GM21723 (cell line): ENCODE results near the gene GAL3ST2.
"Not testable (repeated sequence)": the region's sequence is repeated elsewhere in the genome, so short reads cannot be mapped to it uniquely, and the experiment has no call there.

Experiments
- ATAC-seq: cut with Tn5 transposase; IDR thresholded peaks from one replicate; pipeline ENCODE4 v1.9.1; 2021; ENCODE audit warnings: mild to moderate bottlenecking, moderate library complexity; ENCODE audit not compliant: unreplicated experiment

Gene GAL3ST2

DNA sequence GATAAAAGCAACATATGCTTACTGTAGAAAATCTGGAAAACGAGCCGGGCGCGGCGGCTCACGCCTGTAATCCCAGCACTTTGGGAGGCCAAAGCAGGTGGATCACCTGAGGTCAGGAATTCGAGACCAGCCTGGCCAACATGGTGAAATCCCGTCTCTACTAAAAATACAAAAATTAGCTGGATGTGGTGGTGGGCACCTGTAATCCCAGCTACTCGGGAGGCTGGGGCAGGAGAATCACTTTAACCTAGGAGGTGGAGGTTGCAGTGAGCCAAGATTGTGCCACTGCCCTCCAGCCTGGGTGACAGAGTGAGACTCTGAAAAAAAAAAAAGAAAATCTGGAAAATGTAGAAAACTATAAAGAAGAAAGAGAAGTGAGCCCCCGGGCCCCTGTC lies 41.2 kb downstream of the GAL3ST2 start:
- ATAC-seq, result not testable (repeated sequence)

GRCh38 chr2:241818229-241818942 lies 41.8 kb downstream of the GAL3ST2 start:
- no peak for ATAC-seq

DNA sequence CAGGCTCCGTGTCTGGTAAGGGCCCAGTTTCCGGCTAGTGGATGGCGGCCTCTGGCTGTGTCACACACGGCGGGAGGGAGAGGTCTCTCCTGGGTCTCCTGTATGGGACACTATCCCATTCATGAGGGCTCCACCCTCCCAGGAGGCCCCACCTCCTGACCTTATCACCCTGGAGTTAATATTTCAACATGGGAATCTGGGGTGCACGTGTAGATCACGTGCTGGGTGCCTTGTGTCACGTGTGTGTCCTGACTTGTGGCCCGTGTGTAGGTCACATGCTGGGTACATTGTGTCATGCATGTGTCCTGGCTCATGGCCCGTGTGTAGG lies 42.3 kb downstream of the GAL3ST2 start:
- ATAC-seq, result no peak

GRCh38 chr2:241819947-241820624 lies 43.5 kb downstream of the GAL3ST2 start:
- ATAC-seq, result not testable (repeated sequence)

- no peak for ATAC-seq
These were observed 44.2 kb downstream of the GAL3ST2 start for GRCh38 chr2:241820625-241821384.

DNA sequence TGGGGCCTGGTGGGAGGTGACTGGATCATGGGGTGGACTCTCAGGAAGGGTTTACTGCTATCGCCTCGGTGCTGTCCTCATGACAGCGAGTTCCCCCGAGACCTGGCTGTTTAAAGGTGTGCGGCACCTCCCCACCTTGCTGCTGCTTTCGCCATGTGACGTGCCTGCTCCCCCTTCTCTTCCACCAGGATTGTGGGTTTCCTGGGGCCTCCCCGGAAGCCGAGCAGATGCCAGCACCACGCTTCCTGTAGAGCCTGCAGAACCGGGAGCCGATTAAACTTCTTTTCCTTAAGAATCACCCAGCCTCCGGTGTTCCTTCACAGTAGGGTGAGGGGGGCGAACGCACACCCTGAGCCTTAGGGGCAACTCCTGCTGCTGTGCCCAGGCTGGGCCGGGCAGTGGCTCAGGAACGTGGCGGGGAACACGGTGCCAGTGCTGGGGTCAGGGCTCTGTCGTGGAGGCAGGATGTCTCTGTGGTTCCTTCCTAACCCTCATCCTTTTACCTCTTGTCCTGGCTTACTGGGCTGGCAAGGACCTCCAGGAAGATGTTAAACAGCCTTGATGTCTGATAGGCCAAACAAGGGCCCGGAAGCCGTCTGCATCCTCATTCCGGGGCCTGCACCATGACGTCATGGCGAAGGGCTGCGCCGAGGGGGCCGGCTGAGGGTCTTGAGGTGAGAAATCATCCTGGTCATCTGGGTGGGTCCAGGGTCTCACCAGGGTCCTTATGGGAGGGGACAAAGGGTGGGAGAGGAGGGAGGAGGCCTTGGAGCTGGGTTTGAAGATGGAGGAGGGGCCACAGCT lies 45.0 kb downstream of the GAL3ST2 start:
- no peak for ATAC-seq

GRCh38 chr2:241822264-241822623 lies 45.6 kb downstream of the GAL3ST2 start:
- ATAC-seq, result no peak

- not testable (repeated sequence) for ATAC-seq
These were observed 47.2 kb downstream of the GAL3ST2 start for GRCh38 chr2:241823531-241824437.

DNA sequence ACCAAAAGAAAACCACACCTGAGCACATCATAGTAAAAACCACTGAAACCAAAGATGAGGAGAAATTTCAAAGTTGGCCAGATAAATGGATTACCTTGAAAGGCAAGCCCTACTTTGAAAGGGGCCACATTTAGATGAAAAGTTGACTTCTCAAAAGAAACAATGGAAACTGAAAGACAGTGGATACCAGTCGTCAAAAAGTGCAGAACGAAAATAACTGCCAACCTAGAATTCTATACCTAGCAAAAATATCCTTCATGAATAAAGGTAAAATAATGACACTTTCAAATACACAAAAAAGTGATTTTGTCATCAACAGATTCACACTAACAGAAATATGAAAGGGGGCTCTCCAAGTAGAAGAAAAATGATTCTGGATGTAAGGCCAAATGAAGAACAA lies 50.8 kb downstream of the GAL3ST2 start:
- no peak for ATAC-seq

DNA sequence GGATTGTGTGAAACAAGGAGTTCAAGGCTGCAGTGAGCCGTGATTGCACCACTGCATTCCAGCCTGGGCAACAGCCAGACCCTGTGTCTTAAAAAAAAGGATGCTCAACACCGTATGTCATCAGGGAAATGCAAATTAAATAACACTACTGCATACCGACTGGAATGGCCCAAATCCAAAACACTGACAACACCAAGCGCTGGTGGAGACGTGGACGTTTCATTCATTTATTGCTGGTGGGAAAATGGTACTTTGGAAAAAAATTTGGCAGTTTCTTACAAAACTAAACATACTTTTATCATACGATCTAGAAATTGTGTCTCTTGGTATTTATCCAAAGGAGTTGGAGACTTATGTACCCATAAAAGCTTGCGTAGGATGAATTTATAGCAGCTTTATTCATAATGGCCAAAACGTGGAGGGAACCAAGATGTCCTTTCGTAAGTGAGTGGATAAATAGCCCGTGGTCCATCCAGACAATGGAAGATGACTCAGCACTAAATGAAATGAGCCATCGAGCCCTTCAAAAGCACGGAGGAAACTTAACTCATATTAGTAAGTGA lies 56.6 kb downstream of the GAL3ST2 start:
- no peak for ATAC-seq

GRCh38 chr2:241833756-241834526 lies 57.3 kb downstream of the GAL3ST2 start:
- not testable (repeated sequence) for ATAC-seq

- ATAC-seq, result no peak
These were observed 58.0 kb downstream of the GAL3ST2 start for GRCh38 chr2:241834527-241835210.

DNA sequence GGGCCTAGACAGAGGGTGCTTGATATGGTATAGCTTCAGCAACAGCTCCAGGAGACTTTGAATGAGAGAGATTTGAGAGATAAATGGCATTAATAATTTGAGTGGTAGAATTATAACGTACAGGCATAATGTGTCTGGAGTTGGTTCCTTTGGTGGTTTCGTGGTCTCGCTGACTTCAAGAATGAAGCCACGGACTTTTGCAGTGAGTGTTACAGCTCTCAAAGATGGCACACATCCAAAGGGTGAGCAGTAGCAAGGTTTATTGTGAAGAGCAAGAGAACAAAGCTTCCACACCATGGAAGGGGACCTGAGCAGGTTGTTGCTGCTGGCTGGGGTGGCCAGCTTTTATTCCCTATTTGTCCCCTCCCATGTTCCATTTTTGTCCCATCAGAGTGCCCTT lies 59.0 kb downstream of the GAL3ST2 start:
- ATAC-seq, result no peak

- ATAC-seq, result no peak
These were observed 59.7 kb downstream of the GAL3ST2 start for GRCh38 chr2:241836292-241836691.

DNA sequence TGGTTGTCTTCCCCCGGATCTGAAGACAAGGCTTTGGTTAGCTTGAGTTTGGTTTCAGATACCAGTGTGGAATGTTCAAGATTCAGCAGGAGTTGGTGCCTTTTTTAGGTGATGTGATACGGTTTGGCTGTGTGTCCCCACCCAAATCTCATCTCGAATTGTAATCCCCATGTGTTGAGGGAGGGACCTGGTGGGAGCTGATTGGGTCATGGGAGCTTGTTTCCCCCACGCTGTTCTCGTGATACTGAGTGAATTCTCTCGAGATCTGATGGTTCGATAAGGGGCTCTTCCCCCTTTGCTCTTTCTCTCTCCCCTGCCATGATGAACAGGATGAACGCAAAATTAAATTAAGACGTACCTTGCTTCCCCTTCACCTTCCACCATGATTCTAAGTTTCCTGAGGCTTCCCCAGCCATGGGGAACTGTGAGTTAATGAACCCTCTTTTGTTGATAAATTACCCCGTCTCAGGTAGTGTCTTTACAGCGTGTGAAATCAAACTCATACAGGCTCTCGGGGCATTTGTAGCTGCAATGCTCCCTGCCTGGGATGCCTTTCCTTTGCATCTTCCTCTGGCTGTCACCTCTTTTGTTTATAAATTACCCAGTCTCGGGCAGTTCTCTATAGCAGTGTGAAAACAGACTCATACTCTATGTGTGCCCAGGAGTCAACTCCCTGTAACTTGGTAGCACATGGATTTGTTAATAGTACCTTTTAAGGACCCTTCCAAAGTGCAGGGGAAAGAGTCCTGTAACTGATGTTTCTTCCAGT lies 60.8 kb downstream of the GAL3ST2 start:
- ATAC-seq, result no peak

DNA sequence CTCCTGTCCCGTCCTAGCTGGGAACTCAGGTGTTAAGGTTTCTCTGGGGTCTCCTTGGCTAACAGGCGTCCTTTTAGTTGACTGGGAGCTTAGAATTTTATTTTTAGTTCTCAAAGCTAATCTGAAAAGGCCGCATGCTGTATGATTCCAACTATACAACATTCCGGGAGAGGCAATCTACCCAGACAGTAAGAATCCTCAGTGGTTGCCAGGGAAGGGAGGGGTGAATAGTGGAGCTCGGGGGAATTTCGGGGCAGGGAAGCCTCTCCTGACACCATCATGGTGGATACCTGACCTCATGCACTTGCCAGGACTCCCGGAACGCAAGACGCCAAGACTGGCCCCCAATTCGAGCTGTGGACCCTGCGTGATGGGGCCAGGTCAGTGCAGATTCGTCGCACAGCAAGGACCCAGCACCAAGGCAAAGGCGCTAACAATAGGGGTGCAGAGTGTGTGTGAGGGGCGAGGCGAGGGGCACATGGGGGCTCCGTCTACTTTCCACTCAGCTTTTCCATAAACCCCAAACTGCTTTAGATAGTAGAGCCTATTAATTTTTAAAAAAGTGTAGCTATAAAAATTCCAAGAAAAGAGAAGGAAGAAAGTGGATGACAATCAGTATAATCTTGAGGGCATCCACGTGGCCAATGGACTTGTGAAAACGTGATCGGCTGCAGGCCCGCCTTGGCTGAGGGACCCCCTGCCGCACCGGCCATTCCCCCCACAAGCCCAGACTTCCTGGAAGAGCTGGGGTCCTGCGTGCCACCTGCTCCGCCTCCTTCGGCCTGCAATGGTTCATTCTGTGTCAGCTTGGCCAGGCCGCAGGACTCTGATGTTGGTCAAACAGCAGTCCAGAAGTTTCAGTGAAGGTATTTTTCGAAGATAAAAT lies 64.8 kb downstream of the GAL3ST2 start:
- ATAC-seq, result no peak

GRCh38 chr2:241842067-241842415 lies 65.4 kb downstream of the GAL3ST2 start:
- no peak for ATAC-seq
